ENCODE results near the gene UBE3A. TPM values are rescaled to one million over a fixed set of nuclear protein-coding genes. Genes with fewer than 3 reads are reported as not detected.

The UBE3A gene
- total RNA-seq, 1 experiment from 2014 or later: 104 TPM

- DNase-seq (ENCODE audit: low read depth, low spot score) (no peak), ATAC-seq (no peak)
- Histone ChIP-seq H3K9me2 (ENCODE audit: insufficient read depth) (no peaks in the 10 kb centered on the region), H2AFZ (ENCODE audit: low read depth, low read length, poor library complexity, severe bottlenecking) (no peak overlapping the region), H3K27me3 (ENCODE audit: insufficient read depth, low read length) (no peaks in the 10 kb centered on the region), H4K20me1 (ENCODE audit: insufficient read depth) (no peaks in the 10 kb centered on the region; the same call in 1 of the 2 replicates), H3K4me3 (replicated peaks in 1 of 2; ENCODE audit: low read depth in 1 of 2, low read length in 2 of 2) (no peak overlapping the region), H3K79me2 (ENCODE audit: insufficient read depth, low read length) (no peaks in the 10 kb centered on the region), H3K27ac (ENCODE audit: low read depth, low read length) (no peak overlapping the region), H3K9ac (ENCODE audit: low read length) (no peak overlapping the region), H3K36me3 (ENCODE audit: control insufficient read depth in 1 of 2, insufficient read depth in 2 of 2, low read length in 2 of 2) (no peaks in the 10 kb centered on the region), H3K9me3 (ENCODE audit: control insufficient read depth in 1 of 2, insufficient read depth in 1 of 2, low read depth in 1 of 2, low read length in 2 of 2) (no peaks in the 10 kb centered on the region), H3K4me1 (ENCODE audit: control insufficient read depth in 1 of 2, insufficient read depth in 2 of 2, low read length in 2 of 2) (no peaks in the 10 kb centered on the region), H3K4me2 (ENCODE audit: low read length) (no peak overlapping the region)
- ChIA-PET POLR2A (no interaction called here), CTCF (no interaction called here), RAD21 (ENCODE audit: low non-redundant PET in 1 of 2, low total read pairs in 2 of 2, uncharacterized antibody in 2 of 2, unreplicated experiment in 2 of 2) (no interaction called here)
- intact Hi-C loops (cut with micrococcal nuclease): no loop called here
- BruUV-seq (replicated peaks): no TSS peak
- TF ChIP-seq TCF7L2 (IDR thresholded peaks at IDR 0.05; ENCODE audit: borderline replicate concordance, extremely low read depth, insufficient read depth, insufficient read length) (no peak), FOSL1 (IDR thresholded peaks at IDR 0.05; ENCODE audit: low read depth) (no peak), CEBPB (IDR thresholded peaks at IDR 0.05; ENCODE audit: low read depth) (no peak), CBX3 (IDR thresholded peaks at IDR 0.05; ENCODE audit: low read depth) (no peak), MAX (IDR thresholded peaks at IDR 0.05) (no peak), EZH2phosphoT487 (IDR thresholded peaks at IDR 0.05; ENCODE audit: borderline replicate concordance) (no peak), ELF1 (IDR thresholded peaks at IDR 0.05; ENCODE audit: borderline replicate concordance, low read depth) (no peak), SP1 (IDR thresholded peaks at IDR 0.05; ENCODE audit: low read depth) (no peak), ZNF274 (IDR thresholded peaks at IDR 0.05; ENCODE audit: low read depth, low read length) (no peak), ATF3 (IDR thresholded peaks at IDR 0.05) (no peak)
- TF ChIP-seq, protein P1, sequence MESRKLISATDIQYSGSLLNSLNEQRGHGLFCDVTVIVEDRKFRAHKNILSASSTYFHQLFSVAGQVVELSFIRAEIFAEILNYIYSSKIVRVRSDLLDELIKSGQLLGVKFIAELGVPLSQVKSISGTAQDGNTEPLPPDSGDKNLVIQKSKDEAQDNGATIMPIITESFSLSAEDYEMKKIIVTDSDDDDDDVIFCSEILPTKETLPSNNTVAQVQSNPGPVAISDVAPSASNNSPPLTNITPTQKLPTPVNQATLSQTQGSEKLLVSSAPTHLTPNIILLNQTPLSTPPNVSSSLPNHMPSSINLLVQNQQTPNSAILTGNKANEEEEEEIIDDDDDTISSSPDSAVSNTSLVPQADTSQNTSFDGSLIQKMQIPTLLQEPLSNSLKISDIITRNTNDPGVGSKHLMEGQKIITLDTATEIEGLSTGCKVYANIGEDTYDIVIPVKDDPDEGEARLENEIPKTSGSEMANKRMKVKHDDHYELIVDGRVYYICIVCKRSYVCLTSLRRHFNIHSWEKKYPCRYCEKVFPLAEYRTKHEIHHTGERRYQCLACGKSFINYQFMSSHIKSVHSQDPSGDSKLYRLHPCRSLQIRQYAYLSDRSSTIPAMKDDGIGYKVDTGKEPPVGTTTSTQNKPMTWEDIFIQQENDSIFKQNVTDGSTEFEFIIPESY (IDR thresholded peaks at IDR 0.05; ENCODE audit: extremely low read depth, insufficient replicate concordance, low read length): no peak
- TF ChIP-seq, protein P2, sequence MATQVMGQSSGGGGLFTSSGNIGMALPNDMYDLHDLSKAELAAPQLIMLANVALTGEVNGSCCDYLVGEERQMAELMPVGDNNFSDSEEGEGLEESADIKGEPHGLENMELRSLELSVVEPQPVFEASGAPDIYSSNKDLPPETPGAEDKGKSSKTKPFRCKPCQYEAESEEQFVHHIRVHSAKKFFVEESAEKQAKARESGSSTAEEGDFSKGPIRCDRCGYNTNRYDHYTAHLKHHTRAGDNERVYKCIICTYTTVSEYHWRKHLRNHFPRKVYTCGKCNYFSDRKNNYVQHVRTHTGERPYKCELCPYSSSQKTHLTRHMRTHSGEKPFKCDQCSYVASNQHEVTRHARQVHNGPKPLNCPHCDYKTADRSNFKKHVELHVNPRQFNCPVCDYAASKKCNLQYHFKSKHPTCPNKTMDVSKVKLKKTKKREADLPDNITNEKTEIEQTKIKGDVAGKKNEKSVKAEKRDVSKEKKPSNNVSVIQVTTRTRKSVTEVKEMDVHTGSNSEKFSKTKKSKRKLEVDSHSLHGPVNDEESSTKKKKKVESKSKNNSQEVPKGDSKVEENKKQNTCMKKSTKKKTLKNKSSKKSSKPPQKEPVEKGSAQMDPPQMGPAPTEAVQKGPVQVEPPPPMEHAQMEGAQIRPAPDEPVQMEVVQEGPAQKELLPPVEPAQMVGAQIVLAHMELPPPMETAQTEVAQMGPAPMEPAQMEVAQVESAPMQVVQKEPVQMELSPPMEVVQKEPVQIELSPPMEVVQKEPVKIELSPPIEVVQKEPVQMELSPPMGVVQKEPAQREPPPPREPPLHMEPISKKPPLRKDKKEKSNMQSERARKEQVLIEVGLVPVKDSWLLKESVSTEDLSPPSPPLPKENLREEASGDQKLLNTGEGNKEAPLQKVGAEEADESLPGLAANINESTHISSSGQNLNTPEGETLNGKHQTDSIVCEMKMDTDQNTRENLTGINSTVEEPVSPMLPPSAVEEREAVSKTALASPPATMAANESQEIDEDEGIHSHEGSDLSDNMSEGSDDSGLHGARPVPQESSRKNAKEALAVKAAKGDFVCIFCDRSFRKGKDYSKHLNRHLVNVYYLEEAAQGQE (IDR thresholded peaks at IDR 0.05; ENCODE audit: low read depth): no peak
- TF ChIP-seq, protein P3, sequence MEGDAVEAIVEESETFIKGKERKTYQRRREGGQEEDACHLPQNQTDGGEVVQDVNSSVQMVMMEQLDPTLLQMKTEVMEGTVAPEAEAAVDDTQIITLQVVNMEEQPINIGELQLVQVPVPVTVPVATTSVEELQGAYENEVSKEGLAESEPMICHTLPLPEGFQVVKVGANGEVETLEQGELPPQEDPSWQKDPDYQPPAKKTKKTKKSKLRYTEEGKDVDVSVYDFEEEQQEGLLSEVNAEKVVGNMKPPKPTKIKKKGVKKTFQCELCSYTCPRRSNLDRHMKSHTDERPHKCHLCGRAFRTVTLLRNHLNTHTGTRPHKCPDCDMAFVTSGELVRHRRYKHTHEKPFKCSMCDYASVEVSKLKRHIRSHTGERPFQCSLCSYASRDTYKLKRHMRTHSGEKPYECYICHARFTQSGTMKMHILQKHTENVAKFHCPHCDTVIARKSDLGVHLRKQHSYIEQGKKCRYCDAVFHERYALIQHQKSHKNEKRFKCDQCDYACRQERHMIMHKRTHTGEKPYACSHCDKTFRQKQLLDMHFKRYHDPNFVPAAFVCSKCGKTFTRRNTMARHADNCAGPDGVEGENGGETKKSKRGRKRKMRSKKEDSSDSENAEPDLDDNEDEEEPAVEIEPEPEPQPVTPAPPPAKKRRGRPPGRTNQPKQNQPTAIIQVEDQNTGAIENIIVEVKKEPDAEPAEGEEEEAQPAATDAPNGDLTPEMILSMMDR (IDR thresholded peaks at IDR 0.05 in 2 of 3, conservative IDR thresholded peaks at IDR 0.05 in 1 of 3; ENCODE audit: borderline replicate concordance in 1 of 3, insufficient read depth in 1 of 3, low read depth in 2 of 3, low read length in 2 of 3): no peak
Observed at GRCh38 chr15:25325187-25325586, 113.6 kb downstream of the UBE3A start.
